ENCODE data around the gene DCAF15.

- TF ChIP-seq, protein P1, sequence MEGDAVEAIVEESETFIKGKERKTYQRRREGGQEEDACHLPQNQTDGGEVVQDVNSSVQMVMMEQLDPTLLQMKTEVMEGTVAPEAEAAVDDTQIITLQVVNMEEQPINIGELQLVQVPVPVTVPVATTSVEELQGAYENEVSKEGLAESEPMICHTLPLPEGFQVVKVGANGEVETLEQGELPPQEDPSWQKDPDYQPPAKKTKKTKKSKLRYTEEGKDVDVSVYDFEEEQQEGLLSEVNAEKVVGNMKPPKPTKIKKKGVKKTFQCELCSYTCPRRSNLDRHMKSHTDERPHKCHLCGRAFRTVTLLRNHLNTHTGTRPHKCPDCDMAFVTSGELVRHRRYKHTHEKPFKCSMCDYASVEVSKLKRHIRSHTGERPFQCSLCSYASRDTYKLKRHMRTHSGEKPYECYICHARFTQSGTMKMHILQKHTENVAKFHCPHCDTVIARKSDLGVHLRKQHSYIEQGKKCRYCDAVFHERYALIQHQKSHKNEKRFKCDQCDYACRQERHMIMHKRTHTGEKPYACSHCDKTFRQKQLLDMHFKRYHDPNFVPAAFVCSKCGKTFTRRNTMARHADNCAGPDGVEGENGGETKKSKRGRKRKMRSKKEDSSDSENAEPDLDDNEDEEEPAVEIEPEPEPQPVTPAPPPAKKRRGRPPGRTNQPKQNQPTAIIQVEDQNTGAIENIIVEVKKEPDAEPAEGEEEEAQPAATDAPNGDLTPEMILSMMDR (conservative IDR thresholded peaks at IDR 0.05): no peak
- no peak for TF ChIP-seq ZFX (IDR thresholded peaks at IDR 0.05)
These were observed 29.2 kb downstream of the DCAF15 start for GRCh38 chr19:13981467-13981866.

Measured in C4-2B (cell line).